Tibial nerve (tissue), 4 donors: Measurements from ENCODE around the gene TDRD6. TPM values are rescaled to one million over a fixed set of nuclear protein-coding genes. Genes with fewer than 3 reads are reported as not detected.
"Not testable (repeated sequence)": the region's sequence is repeated elsewhere in the genome, so short reads cannot be mapped to it uniquely, and the experiment has no call there.

Experiments used
- DNase-seq, 2 donors: peaks; one replicate each; pipeline ENCODE4 v3.0.0-alpha.2; 2019; ENCODE audit warnings: low spot score in 2 of 2
- H3K27ac ChIP-seq, 4 donors: fragments of 200-600 bp; sonication (generic) in 3 of 4; one replicate each; pipeline ENCODE4 v1.5.1; 2017 to 2019; ENCODE audit warnings: mild to moderate bottlenecking in 1 of 4
- H3K27me3 ChIP-seq, 2 donors: fragments of 200-600 bp; sonication (generic) in 1 of 2; one replicate each; pipeline versions ENCODE4 v1.5.1 to v1.6.0; 2017 to 2019
- H3K36me3 ChIP-seq, 3 donors: fragments of 200-600 bp; sonication (generic); one replicate each; pipeline ENCODE4 v1.5.1; 2018 to 2019
- H3K4me1 ChIP-seq, 4 donors: fragments of 200-600 bp; sonication (generic) in 3 of 4; one replicate each; pipeline ENCODE4 v1.5.1; 2017 to 2019
- H3K4me3 ChIP-seq, 4 donors: fragments of 200-600 bp; sonication (generic) in 3 of 4; one replicate each; pipeline ENCODE4 v1.5.1; 2017 to 2019; ENCODE audit warnings: mild to moderate bottlenecking in 1 of 4, moderate library complexity in 1 of 4
- H3K9me3 ChIP-seq, 4 donors: fragments of 200-600 bp; sonication (generic) in 3 of 4; one replicate each; pipeline ENCODE4 v1.5.1; 2017 to 2019
- EP300 ChIP-seq, 2 donors: sonication (generic); formaldehyde crosslinking; IDR thresholded peaks; one replicate each; pipeline ENCODE4 v1.6.1; 2017; ENCODE audit warnings: antibody characterized with exemption in 2 of 2, mild to moderate bottlenecking in 1 of 2
- POLR2A ChIP-seq, 2 donors: fragments of 450-650 bp; IDR thresholded peaks; one replicate each; pipeline ENCODE4 v1.6.1; 2017; ENCODE audit warnings: antibody characterized with exemption in 2 of 2, mild to moderate bottlenecking in 2 of 2, moderate library complexity in 2 of 2
- WGBS, 2 donors: methylation state at CpG; one replicate each; pipeline ENCODE4 v1.1.5; 2018; 5-methylcytosine and 5-hydroxymethylcytosine counted together
- total RNA-seq, 4 donors: library from RNA; depleted of rRNA; stranded (reverse); fragments of >200 nt; gene quantifications; one replicate each; pipeline ENCODE4 v1.1.0, GENCODE V29; 2016
- TF ChIP-seq, protein P1 (sequence below), 5 experiments: fragments of 200-600 bp in 3 of 5; fragments of 450-650 bp in 2 of 5; sonication (generic) in 3 of 5; IDR thresholded peaks; one replicate each; pipeline ENCODE4 v1.5.1; 2016 to 2019; ENCODE audit warnings: antibody characterized with exemption in 5 of 5, mild to moderate bottlenecking in 3 of 5, moderate library complexity in 2 of 5

TDRD6 gene
- total RNA-seq, 4 donors from 2014 or later = 0.60 to 2.2 (median 1.2) TPM

DNA sequence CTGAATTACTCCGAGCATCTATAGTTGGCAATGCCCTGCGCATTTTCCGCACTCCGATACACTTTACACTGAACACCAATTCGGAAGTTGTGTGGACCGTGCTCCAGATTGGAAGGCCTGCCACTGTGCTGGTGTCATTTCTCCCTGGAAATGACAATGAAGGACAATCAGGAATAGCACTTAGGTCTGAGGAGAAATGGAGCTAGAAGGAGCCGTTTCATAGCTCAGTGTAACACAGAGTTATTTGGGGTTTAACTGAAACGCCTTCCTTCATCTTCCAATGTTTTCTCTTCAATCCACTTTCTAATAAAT is 48.0 kb downstream of the TDRD6 start:
- Histone ChIP-seq H3K27ac (no peak overlapping the region), H3K4me1 (peaks cover 0 to 14% (median 8%) of the 10 kb centered on the region in 4 donors), H3K27me3 (peaks cover 0 to 23% of the 10 kb centered on the region in 2 donors), H3K4me3 (peak overlapping the region; percentile 45 to 68 (median 48)), H3K36me3 (no peaks in the 10 kb centered on the region), H3K9me3 (no peaks in the 10 kb centered on the region)
- WGBS, 2 donors = 23 to 29% methylated on average over 8 of the region's 8 CpGs
- no peak for DNase-seq
- TF ChIP-seq POLR2A (IDR thresholded peaks at IDR 0.05) (no peak), EP300 (IDR thresholded peaks at IDR 0.05) (no peak)
- TF ChIP-seq, protein P1, sequence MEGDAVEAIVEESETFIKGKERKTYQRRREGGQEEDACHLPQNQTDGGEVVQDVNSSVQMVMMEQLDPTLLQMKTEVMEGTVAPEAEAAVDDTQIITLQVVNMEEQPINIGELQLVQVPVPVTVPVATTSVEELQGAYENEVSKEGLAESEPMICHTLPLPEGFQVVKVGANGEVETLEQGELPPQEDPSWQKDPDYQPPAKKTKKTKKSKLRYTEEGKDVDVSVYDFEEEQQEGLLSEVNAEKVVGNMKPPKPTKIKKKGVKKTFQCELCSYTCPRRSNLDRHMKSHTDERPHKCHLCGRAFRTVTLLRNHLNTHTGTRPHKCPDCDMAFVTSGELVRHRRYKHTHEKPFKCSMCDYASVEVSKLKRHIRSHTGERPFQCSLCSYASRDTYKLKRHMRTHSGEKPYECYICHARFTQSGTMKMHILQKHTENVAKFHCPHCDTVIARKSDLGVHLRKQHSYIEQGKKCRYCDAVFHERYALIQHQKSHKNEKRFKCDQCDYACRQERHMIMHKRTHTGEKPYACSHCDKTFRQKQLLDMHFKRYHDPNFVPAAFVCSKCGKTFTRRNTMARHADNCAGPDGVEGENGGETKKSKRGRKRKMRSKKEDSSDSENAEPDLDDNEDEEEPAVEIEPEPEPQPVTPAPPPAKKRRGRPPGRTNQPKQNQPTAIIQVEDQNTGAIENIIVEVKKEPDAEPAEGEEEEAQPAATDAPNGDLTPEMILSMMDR (IDR thresholded peaks at IDR 0.05) = no peak

DNA sequence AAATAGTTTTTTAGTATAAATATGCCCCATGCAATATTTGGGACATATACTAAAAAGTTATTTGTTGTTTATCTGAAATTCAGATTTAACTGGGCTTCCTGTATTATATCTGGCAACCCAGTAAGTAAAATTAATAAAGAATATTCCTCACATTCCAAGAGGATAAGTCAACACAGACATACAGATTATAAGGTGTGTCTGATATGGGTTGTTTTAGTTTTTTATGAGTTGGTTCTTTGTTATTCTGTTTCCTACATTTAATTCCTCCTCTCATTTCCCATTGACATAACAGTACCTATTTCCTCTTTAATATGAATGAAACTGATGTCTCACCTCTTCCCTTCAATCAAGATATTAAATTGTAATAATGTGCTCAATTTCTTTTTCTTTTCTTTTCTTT is 49.2 kb downstream of the TDRD6 start:
- no peak overlapping the region for H3K4me3 ChIP-seq
- no peak for TF ChIP-seq POLR2A (IDR thresholded peaks at IDR 0.05)
- TF ChIP-seq EP300 (IDR thresholded peaks at IDR 0.05) = no peak
- TF ChIP-seq, protein P1 (IDR thresholded peaks at IDR 0.05) = no peak
- H3K4me1 ChIP-seq = peaks cover 0 to 14% (median 8%) of the 10 kb centered on the region in 4 donors
- DNase-seq = no peak
- H3K27ac ChIP-seq = no peak overlapping the region
- H3K9me3 ChIP-seq = no peaks in the 10 kb centered on the region
- no peaks in the 10 kb centered on the region for H3K36me3 ChIP-seq
- H3K27me3 ChIP-seq = peaks cover 0 to 23% of the 10 kb centered on the region in 2 donors

DNA sequence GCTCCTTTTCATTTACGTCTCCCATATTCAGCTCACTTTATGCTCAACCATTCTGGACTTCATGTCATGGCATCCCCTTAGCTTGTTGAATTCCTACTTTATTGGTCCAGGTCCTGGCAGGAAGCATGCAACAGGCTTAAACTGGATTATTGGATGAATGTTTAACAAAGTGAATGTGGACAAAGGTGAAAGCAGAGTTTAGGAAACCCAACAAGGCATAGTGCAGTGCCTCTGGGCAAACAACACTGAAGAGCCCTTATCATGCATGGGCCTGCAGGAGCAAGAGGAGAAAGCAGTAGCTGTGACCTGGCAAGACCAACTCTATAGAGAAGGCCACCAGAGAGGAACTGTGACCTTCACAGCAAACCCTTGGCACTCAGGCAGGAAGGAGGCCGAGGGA is 53.8 kb downstream of the TDRD6 start:
- 98 to 100% methylated on average over 2 of the region's 2 CpGs for WGBS, 2 donors
- DNase-seq = no peak

DNA sequence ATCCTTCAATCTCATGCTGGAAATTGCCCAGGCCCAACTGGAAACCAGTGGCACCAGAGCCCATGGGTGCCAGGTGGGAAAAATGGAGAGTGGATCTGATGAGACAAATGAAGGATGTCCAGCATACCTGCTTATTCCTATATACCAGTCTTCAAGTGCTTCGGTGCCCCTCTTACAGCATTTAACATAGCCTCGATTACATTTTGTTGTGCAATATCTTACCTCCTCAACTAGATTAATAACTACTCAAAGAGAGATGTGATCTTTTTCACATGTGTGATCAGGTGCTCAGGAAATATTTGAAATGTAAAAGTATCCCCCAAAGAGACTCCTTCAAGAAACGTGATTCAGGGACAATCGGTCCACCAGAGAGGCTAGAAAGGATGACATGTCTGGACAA is 54.2 kb downstream of the TDRD6 start:
- H3K27ac ChIP-seq = no peak overlapping the region
- no peaks in the 10 kb centered on the region for H3K4me1 ChIP-seq
- WGBS, 2 donors = 93 to 96% methylated on average over 4 of the region's 4 CpGs
- DNase-seq = no peak
- no peak overlapping the region for H3K4me3 ChIP-seq
- H3K36me3 ChIP-seq = no peaks in the 10 kb centered on the region
- H3K27me3 ChIP-seq = peaks cover 0 to 4% of the 10 kb centered on the region in 2 donors
- H3K9me3 ChIP-seq = no peaks in the 10 kb centered on the region
- TF ChIP-seq EP300 (IDR thresholded peaks at IDR 0.05) (no peak), POLR2A (IDR thresholded peaks at IDR 0.05) (no peak)
- TF ChIP-seq, protein P1 (IDR thresholded peaks at IDR 0.05) = no peak

More for the DNA sequence above, 53.8 kb downstream of the TDRD6 start:
- Histone ChIP-seq H3K4me3 (no peak overlapping the region), H3K27ac (no peak overlapping the region), H3K36me3 (no peaks in the 10 kb centered on the region), H3K4me1 (no peaks in the 10 kb centered on the region), H3K27me3 (peaks cover 0 to 7% of the 10 kb centered on the region in 2 donors), H3K9me3 (no peaks in the 10 kb centered on the region)
- TF ChIP-seq EP300 (IDR thresholded peaks at IDR 0.05) = no peak

DNA sequence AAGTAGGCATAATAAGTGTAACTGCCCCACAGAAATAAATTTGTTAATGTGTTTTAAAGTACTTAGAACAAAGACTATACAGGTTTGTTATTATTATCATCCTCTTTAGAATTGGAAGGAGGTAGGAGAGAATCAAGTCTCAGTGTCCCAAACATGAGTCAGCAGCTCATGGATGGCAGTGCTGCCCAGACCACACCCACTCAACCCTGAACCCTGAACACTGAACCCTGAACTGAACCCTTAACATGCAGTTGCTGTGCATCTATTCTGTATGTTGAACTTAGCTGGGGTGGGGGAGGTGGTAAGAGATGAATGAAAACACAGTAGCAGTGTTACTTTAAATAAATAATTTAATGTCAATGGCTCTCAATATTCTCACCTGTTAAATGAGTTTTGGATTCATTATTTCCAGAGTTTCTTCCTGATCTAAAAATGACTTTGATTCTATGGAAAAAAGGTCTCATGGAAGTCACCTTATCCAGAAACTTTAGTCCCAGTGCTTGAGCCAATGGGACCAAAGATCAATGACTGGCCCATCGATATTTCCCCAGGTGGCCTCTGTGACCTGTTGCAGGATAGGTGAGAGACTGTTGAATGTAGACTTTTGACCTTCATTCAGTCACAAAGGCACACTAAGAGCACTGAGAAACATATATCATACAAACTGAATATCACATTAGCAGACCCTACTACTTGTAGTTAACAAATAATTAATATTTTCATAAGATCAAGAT is 55.9 kb downstream of the TDRD6 start:
- Histone ChIP-seq H3K27ac (no peak overlapping the region), H3K9me3 (no peaks in the 10 kb centered on the region), H3K27me3 (no peaks in the 10 kb centered on the region), H3K36me3 (no peaks in the 10 kb centered on the region), H3K4me1 (no peaks in the 10 kb centered on the region), H3K4me3 (no peak overlapping the region)
- 84 to 88% methylated on average over 1 of the region's 1 CpG for WGBS, 2 donors
- DNase-seq = no peak
- no peak for TF ChIP-seq POLR2A (IDR thresholded peaks at IDR 0.05)
- TF ChIP-seq, protein P1 (IDR thresholded peaks at IDR 0.05) = no peak
- no peak for TF ChIP-seq EP300 (IDR thresholded peaks at IDR 0.05)

DNA sequence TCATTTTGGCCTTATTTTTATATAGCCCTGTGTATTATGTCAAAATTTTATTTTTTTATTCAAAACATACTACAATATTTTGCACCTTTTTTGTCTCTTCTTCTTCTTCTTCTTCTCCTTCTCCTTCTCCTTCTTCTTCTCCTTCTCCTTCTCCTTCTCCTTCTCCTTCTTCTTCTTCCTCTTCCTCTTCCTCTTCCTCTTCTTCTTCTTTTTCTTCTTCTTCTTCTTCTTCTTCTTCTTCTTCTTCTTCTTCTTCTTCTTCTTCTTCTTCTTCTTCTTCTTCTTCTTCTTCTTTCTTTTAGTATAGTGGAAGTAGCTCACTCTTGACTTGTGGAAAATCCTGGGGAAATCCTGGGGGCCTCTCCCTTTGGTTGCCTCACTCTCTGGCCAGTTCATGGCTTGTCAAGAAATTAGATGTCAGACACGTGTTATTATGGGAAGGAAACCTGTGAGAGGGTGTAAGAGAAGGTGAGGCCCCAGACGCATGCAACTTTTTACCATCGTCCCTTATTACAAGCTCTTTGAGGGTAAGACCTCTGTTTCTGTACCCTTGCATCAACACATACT is 56.6 kb downstream of the TDRD6 start:
- H3K4me3 ChIP-seq, H3K27me3 ChIP-seq, H3K36me3 ChIP-seq, H3K27ac ChIP-seq, H3K9me3 ChIP-seq, DNase-seq, H3K4me1 ChIP-seq: not testable (repeated sequence)
- 80 to 87% methylated on average over 3 of the region's 3 CpGs for WGBS, 2 donors
